Hepatocyte (in vitro differentiated cells): Measurements from ENCODE around the gene GLT6D1. TPM values are rescaled to one million over a fixed set of nuclear protein-coding genes. Genes with fewer than 3 reads are reported as not detected.
"Not testable (repeated sequence)": the region's sequence is repeated elsewhere in the genome, so short reads cannot be mapped to it uniquely, and the experiment has no call there.

Experiments
- DNase-seq: peaks from one replicate; pipeline ENCODE4 v3.0.0-alpha.2; 2016; ENCODE audit warnings: low spot score
- H2AFZ ChIP-seq: fragments of 200-600 bp; sonication (generic); 2 replicates; pipeline ENCODE4 v1.6.0; 2016; ENCODE audit warnings: antibody characterized with exemption, mild to moderate bottlenecking
- H3K27ac ChIP-seq: fragments of 200-600 bp; sonication (generic); 2 replicates; pipeline ENCODE4 v1.5.1; 2016; ENCODE audit warnings: mild to moderate bottlenecking
- H3K27me3 ChIP-seq: fragments of 200-600 bp; sonication (generic); 2 replicates; pipeline ENCODE4 v1.6.1; 2016
- H3K36me3 ChIP-seq: fragments of 200-600 bp; sonication (generic); replicated peaks from 2 replicates; pipeline ENCODE4 v1.5.1; 2016; ENCODE audit warnings: low read depth; ENCODE audit not compliant: insufficient read depth
- H3K4me1 ChIP-seq: fragments of 200-600 bp; sonication (generic); 2 replicates; pipeline ENCODE4 v1.5.1; 2016; ENCODE audit warnings: mild to moderate bottlenecking, moderate library complexity; ENCODE audit not compliant: insufficient read depth
- H3K4me2 ChIP-seq: fragments of 200-600 bp; sonication (generic); 2 replicates; pipeline ENCODE4 v1.6.0; 2016
- H3K4me3 ChIP-seq: fragments of 200-600 bp; sonication (generic); 2 replicates; pipeline ENCODE4 v1.5.1; 2016; ENCODE audit warnings: mild to moderate bottlenecking
- H3K79me2 ChIP-seq: fragments of 200-600 bp; sonication (generic); 2 replicates; pipeline ENCODE4 v1.6.0; 2017; ENCODE audit warnings: mild to moderate bottlenecking
- H3K9me2 ChIP-seq: fragments of 200-600 bp; sonication (generic); replicated peaks from 2 replicates; pipeline ENCODE4 v1.6.0; 2017; ENCODE audit warnings: mild to moderate bottlenecking; ENCODE audit not compliant: insufficient read depth
- H3K9me3 ChIP-seq: fragments of 200-600 bp; sonication (generic); 2 replicates; pipeline ENCODE4 v1.5.1; 2016; ENCODE audit warnings: low read depth, mild to moderate bottlenecking
- H4K20me1 ChIP-seq: fragments of 200-600 bp; sonication (generic); 2 replicates; pipeline ENCODE4 v1.6.0; 2016; ENCODE audit warnings: mild to moderate bottlenecking; ENCODE audit not compliant: insufficient read depth, poor library complexity, severe bottlenecking
- CTCF ChIP-seq: fragments of 200-600 bp; sonication (generic); IDR thresholded peaks from 2 replicates; pipeline ENCODE4 v1.5.1; 2016; ENCODE audit warnings: antibody characterized with exemption, mild to moderate bottlenecking; ENCODE audit not compliant: poor library complexity
- EZH2 ChIP-seq: fragments of 200-600 bp; sonication (generic); IDR thresholded peaks from 2 replicates; pipeline ENCODE4 v1.6.1; 2016; ENCODE audit warnings: antibody characterized with exemption, mild to moderate bottlenecking, borderline replicate concordance
- EZH2phosphoT487 ChIP-seq: fragments of 200-600 bp; sonication (generic); IDR thresholded peaks from one replicate; pipeline ENCODE4 v1.6.1; 2018; ENCODE audit warnings: antibody characterized with exemption, mild to moderate bottlenecking, low read depth, moderate library complexity; ENCODE audit not compliant: unreplicated experiment, severe bottlenecking
- WGBS: methylation state at CpG from one replicate; pipeline ENCODE4 v1.1.6; 2016; ENCODE audit warnings: low lambda C conversion rate; ENCODE audit errors: missing lambda C conversion rate; 5-methylcytosine and 5-hydroxymethylcytosine counted together
- polyA plus RNA-seq: library from polyadenylated mRNA; unstranded; fragments of >200 nt; fragmentation: Nextera tagmentation; extraction: Ambion mirVana; gene quantifications from 2 replicates; pipeline ENCODE4 v1.2.1, GENCODE V29; 2016
- total RNA-seq: library from RNA; depleted of rRNA; stranded (reverse); fragments of >200 nt; gene quantifications from 2 replicates; pipeline ENCODE4 v1.2.3, GENCODE V29; 2014

Gene GLT6D1
- total and polyA plus RNA-seq, 2 experiments from 2014 or later = 0.20 TPM; not detected in 1

GRCh38 chr9:135641047-135641446 is 1.7 kb upstream of the GLT6D1 start:
- no peak for TF ChIP-seq EZH2phosphoT487
- no peaks in the 10 kb centered on the region for H4K20me1 ChIP-seq
- no peak overlapping the region for H3K4me3 ChIP-seq
- WGBS = 83% methylated on average over 7 of the region's 7 CpGs
- no peak overlapping the region for H2AFZ ChIP-seq
- H3K9me2 ChIP-seq = no peaks in the 10 kb centered on the region
- peaks cover 8% of the 10 kb centered on the region for H3K79me2 ChIP-seq
- no peak for DNase-seq
- H3K27me3 ChIP-seq = no peaks in the 10 kb centered on the region
- H3K4me2 ChIP-seq = no peak overlapping the region
- no peaks in the 10 kb centered on the region for H3K9me3 ChIP-seq
- no peaks in the 10 kb centered on the region for H3K36me3 ChIP-seq
- H3K27ac ChIP-seq = no peak overlapping the region
- peaks cover 10% of the 10 kb centered on the region for H3K4me1 ChIP-seq

- not testable (repeated sequence) for DNase-seq, H3K36me3 ChIP-seq, H3K4me1 ChIP-seq, H3K27ac ChIP-seq, H3K79me2 ChIP-seq, H3K27me3 ChIP-seq, H2AFZ ChIP-seq, H3K4me2 ChIP-seq, H4K20me1 ChIP-seq, H3K9me3 ChIP-seq, H3K9me2 ChIP-seq, H3K4me3 ChIP-seq
- WGBS = 85% methylated on average over 6 of the region's 7 CpGs
Observed at GRCh38 chr9:135636930-135637530, 2.3 kb downstream of the GLT6D1 start.

DNA sequence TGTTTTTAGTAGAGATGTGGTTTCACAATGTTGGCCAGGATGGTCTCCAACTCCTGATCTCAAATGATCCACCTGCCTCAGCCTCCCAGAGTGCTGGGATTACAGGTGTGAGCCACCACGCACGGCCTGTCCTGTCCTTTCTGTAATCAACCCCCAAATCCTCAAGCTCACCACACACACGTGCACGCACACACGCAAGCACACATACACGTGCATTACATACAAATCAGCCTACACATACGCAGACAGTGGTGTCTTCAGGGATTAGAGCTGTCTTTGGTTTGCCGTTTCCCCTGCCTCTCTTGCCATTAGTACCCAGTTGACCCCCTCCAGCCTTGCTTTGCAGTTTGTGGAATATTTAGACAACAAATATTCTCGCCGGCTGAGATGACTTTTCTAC is 6.5 kb downstream of the GLT6D1 start:
- Histone ChIP-seq H3K9me2 (no peaks in the 10 kb centered on the region), H3K27me3 (no peaks in the 10 kb centered on the region), H3K4me1 (no peaks in the 10 kb centered on the region), H3K27ac (no peak overlapping the region), H3K9me3 (peaks cover 2% of the 10 kb centered on the region), H3K4me2 (no peak overlapping the region), H2AFZ (no peak overlapping the region), H3K79me2 (no peaks in the 10 kb centered on the region), H3K4me3 (no peak overlapping the region), H4K20me1 (no peaks in the 10 kb centered on the region), H3K36me3 (no peaks in the 10 kb centered on the region)
- TF ChIP-seq EZH2 (no peak), EZH2phosphoT487 (no peak), CTCF (no peak)
- 95% methylated on average over 10 of the region's 10 CpGs for WGBS
- DNase-seq = no peak

DNA sequence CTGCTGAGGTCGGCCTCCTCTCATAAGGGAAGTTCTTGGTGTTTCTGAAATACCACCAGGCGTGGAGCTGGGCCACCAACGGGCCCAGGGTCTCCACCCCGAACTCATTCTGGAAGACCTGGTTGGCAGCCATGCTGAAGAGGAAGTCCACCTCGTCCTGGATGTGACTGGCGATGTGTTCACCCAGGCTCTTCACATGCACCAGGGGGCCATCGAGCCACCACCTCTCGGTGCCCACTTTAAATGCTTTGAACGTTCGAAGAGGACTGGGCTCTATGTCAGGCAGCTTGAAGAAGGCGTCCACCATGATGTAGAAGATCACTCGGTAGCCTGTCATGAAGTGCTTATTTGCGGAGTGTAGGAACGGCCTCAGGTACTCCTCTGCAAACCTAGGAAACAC is 15.1 kb downstream of the GLT6D1 start:
- Histone ChIP-seq H3K36me3 (no peaks in the 10 kb centered on the region), H3K27ac (no peak overlapping the region), H4K20me1 (no peaks in the 10 kb centered on the region), H3K79me2 (no peaks in the 10 kb centered on the region), H2AFZ (no peak overlapping the region), H3K4me3 (no peak overlapping the region), H3K9me2 (no peaks in the 10 kb centered on the region), H3K4me2 (no peak overlapping the region), H3K27me3 (peaks cover 4% of the 10 kb centered on the region), H3K4me1 (no peaks in the 10 kb centered on the region), H3K9me3 (peaks cover 9% of the 10 kb centered on the region)
- TF ChIP-seq CTCF (no peak), EZH2 (no peak), EZH2phosphoT487 (no peak)
- no peak for DNase-seq
- WGBS = 91% methylated on average over 14 of the region's 14 CpGs
